Breast epithelium (tissue), 4 donors: ENCODE results near the gene CLDN4. TPM values are rescaled to one million over a fixed set of nuclear protein-coding genes. Genes with fewer than 3 reads are reported as not detected.
A peak's percentile ranks its signal among the peaks of the same experiment; 100 is the strongest.
"Not testable (repeated sequence)": the region's sequence is repeated elsewhere in the genome, so short reads cannot be mapped to it uniquely, and the experiment has no call there.

Experiments
- DNase-seq, 2 donors: peaks; one replicate each; pipeline ENCODE4 v3.0.0-alpha.2; 2019; ENCODE audit warnings: low spot score in 2 of 2
- H3K27ac ChIP-seq, 2 donors: fragments of 200-600 bp; sonication (generic) in 1 of 2; one replicate each; pipeline ENCODE4 v1.5.1; 2016 to 2019; ENCODE audit warnings: mild to moderate bottlenecking in 1 of 2
- H3K27me3 ChIP-seq, 2 donors: fragments of 200-600 bp; sonication (generic) in 1 of 2; one replicate each; pipeline versions ENCODE4 v1.5.1 to v1.6.0; 2017 to 2019; ENCODE audit warnings: control low read depth in 1 of 2, mild to moderate bottlenecking in 1 of 2
- H3K36me3 ChIP-seq: fragments of 200-600 bp; one replicate; pipeline ENCODE4 v1.5.1; 2019
- H3K4me1 ChIP-seq, 2 donors: fragments of 200-600 bp; sonication (generic); one replicate each; pipeline ENCODE4 v1.5.1; 2016 to 2019; ENCODE audit warnings: control low read depth in 1 of 2
- H3K4me3 ChIP-seq, 3 donors: fragments of 200-600 bp; sonication (generic); 1 replicate in 2 of 3; 2 replicates in 1 of 3; pipeline ENCODE4 v1.5.1; 2016 to 2019; ENCODE audit warnings: mild to moderate bottlenecking in 3 of 3, moderate library complexity in 2 of 3
- H3K9me3 ChIP-seq, 2 donors: fragments of 200-600 bp; sonication (generic) in 1 of 2; one replicate each; pipeline ENCODE4 v1.5.1; 2016 to 2019; ENCODE audit warnings: control low read depth in 1 of 2
- POLR2A ChIP-seq: fragments of 450-650 bp; IDR thresholded peaks from one replicate; pipeline ENCODE4 v1.6.1; 2016; ENCODE audit warnings: antibody characterized with exemption, mild to moderate bottlenecking, moderate library complexity
- POLR2AphosphoS5 ChIP-seq, 3 donors: sonication (generic); formaldehyde crosslinking; IDR thresholded peaks; one replicate each; pipeline ENCODE4 v1.6.1; 2017; ENCODE audit warnings: antibody characterized with exemption in 3 of 3
- intact Hi-C: fragments of 100-400 bp; cut with DNase I; formaldehyde crosslinking; loops from one replicate; pipeline ENCODE4 v1.15.1; 2023; ENCODE audit warnings: low total_unique reads
- total RNA-seq, 3 donors: library from RNA; depleted of rRNA; stranded (reverse); fragments of >200 nt; gene quantifications; one replicate each; pipeline ENCODE4 v1.1.0, GENCODE V29; 2016
- TF ChIP-seq, protein P1 (sequence below), 3 donors: fragments of 450-650 bp; IDR thresholded peaks; one replicate each; pipeline ENCODE4 v1.5.1; 2016 to 2017; ENCODE audit warnings: antibody characterized with exemption in 3 of 3, mild to moderate bottlenecking in 3 of 3, moderate library complexity in 3 of 3

The CLDN4 gene
- total RNA-seq, 3 donors from 2014 or later: 3.8 to 379 (median 143) TPM

DNA sequence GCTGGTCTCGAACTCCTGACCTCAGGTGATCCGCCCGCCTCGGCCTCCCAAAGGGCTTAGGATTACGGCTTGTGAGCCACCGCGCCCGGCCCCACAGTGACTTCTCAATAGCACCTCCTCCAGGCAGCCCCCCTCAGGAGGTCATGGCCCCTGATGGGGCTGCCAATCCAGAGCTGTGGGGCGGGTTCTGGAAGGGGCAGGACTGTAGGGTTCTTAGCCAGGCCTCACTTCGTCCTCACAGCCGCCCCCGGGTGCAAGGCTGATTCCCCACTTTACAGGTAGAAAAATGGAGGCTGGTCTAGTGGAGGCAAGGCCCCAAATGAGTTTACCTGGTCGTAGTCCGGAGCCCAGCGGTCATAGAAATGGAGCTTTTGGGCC lies 10.9 kb downstream of the CLDN4 start:
- H3K9me3 ChIP-seq: no peaks in the 10 kb centered on the region
- H3K27ac ChIP-seq: peak overlapping the region; percentile 94
- no peaks in the 10 kb centered on the region for H3K36me3 ChIP-seq
- H3K27me3 ChIP-seq: no peaks in the 10 kb centered on the region
- H3K4me3 ChIP-seq: peak overlapping the region; percentile 59 to 89 (median 69)
- no peak for TF ChIP-seq POLR2AphosphoS5 (IDR thresholded peaks at IDR 0.05)
- TF ChIP-seq, protein P1, sequence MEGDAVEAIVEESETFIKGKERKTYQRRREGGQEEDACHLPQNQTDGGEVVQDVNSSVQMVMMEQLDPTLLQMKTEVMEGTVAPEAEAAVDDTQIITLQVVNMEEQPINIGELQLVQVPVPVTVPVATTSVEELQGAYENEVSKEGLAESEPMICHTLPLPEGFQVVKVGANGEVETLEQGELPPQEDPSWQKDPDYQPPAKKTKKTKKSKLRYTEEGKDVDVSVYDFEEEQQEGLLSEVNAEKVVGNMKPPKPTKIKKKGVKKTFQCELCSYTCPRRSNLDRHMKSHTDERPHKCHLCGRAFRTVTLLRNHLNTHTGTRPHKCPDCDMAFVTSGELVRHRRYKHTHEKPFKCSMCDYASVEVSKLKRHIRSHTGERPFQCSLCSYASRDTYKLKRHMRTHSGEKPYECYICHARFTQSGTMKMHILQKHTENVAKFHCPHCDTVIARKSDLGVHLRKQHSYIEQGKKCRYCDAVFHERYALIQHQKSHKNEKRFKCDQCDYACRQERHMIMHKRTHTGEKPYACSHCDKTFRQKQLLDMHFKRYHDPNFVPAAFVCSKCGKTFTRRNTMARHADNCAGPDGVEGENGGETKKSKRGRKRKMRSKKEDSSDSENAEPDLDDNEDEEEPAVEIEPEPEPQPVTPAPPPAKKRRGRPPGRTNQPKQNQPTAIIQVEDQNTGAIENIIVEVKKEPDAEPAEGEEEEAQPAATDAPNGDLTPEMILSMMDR (IDR thresholded peaks at IDR 0.05): no peak
- no peak for TF ChIP-seq POLR2A
- H3K4me1 ChIP-seq: no peaks in the 10 kb centered on the region
- intact Hi-C loops: loop anchor here (10.0 kb wide), 1 partner anchor 237 kb away; no protein-coding TSS in a partner anchor
- no peak for DNase-seq

DNA sequence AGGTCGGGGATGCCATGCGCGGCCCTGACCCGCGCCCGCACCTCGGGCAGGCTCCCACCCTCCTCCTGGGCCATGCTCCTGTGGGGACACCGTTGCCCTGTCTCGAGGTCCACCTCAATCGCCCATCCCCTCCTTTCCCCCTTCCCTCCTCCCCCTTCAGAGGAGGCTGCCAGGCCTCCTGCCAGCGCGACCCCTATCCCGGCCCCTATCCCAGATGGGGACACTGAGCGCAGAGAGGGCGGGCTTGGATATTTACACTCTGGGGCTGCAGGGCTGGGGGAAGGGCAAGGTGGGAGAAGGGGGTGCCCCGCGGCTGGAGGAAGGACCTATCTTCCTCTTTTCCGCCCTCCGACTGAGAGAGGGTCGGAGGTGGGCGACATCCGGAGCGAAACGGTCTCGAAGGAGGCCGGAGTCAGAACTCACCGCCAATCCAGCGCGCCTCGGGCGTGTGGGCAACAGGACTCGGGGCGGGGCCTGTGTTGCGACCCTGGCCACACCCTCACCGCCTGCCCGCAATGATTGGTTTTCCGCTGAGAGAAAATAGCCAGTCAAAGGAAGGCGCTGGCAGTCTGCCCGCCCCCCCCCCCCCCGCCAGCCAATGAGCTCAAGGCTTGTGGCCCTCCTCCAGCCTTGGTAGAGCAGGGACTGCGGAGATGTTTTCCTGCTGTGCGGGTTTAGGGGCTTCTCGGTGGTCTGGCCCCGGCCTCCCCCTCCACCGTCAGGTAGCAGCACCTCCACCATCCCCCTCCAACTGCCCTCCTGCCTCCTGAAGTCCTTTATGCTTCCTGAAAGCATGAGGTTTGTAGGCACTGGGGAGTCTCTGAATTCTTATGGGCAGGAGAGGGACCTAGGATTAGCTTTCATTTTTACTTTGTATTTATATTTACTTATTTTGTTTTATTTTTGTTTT lies 11.5 kb downstream of the CLDN4 start, which contains the start of gene METTL27:
TSS of gene METTL27 (minus strand) at position 450 of the 910 bp plus-strand sequence. CDS start at position 74, 376 bp downstream.
- Histone ChIP-seq H3K4me1 (no peaks in the 10 kb centered on the region), H3K27me3 (no peaks in the 10 kb centered on the region), H3K4me3 (peak within 1 kb of the TSS; percentile 59 to 89 (median 69)), H3K36me3 (no peaks in the 10 kb centered on the region), H3K9me3 (no peaks in the 10 kb centered on the region), H3K27ac (peak within 1 kb of the TSS; percentile 94)
- TF ChIP-seq POLR2A (peak; percentile 69), POLR2AphosphoS5 (IDR thresholded peaks at IDR 0.05) (peak in 2 of 3 donors; percentile 75 to 92)
- TF ChIP-seq, protein P1 (IDR thresholded peaks at IDR 0.05): no peak
- DNase-seq: peak; percentile 94 to 95
- intact Hi-C loops: loop anchor here (10.0 kb wide), 1 partner anchor 238 kb away; no protein-coding TSS in a partner anchor

DNA sequence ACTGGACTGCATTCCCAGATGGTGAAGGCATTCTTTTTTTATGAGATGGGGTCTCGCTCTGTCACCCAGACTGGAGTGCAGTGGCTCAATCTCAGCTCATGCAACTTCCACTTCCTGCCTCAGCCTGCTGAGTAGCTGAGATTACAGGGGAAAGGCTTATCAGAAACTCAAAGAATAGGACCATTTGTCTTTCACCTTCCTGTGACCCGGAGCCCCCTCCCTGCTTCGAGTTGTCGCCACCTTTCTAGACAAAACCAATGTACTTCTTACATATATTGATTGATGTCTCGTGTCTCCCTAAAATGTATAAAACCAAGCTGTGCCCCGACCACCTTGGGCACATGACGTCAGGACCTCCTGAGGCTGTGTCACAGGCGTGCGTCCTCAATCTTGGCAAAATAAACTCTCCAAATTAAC lies 13.3 kb downstream of the CLDN4 start:
- Histone ChIP-seq H3K27ac (no peak overlapping the region), H3K4me3 (no peak overlapping the region), H3K4me1 (no peaks in the 10 kb centered on the region), H3K9me3 (no peaks in the 10 kb centered on the region), H3K36me3 (no peaks in the 10 kb centered on the region), H3K27me3 (no peaks in the 10 kb centered on the region)
- DNase-seq: no peak
- intact Hi-C loops: loop anchor here (10.0 kb wide), 1 partner anchor 239 kb away; no protein-coding TSS in a partner anchor
- TF ChIP-seq, protein P1 (IDR thresholded peaks at IDR 0.05): no peak
- TF ChIP-seq POLR2A (no peak), POLR2AphosphoS5 (IDR thresholded peaks at IDR 0.05) (no peak)

DNA sequence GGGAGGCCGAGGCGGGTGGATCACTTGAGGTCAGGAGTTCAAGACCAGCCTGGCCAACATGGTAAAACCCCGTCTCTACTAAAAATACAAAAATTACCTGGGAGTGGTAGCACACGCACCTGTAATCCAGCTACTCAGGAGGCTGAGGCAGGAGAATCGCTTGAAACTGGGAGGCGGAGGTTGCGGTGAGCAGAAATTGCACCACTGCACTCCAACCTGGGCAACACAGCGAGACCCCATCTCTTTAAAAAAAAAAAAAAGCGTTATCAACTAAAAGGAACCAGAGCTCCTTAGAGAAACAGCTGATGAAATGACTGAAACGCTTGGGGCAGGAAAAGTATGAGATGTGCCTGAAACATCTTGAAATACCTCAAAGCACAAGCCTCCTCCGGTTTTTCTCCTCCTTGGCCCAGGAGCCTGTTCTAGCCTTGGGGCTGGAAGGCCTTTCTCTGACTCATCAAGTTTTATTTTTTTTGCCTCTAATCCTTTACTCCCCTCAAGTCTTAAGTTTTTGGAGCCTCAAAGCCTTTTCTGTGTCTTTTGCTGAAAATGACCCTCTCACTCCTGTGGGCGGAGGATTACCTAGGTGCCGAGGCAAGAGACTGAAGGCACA lies 14.2 kb downstream of the CLDN4 start:
- peak overlapping the region in 1 of 2 donors; percentile 63 for H3K27ac ChIP-seq
- intact Hi-C loops: loop anchor here (10.0 kb wide), 1 partner anchor 240 kb away; no protein-coding TSS in a partner anchor
- H3K36me3 ChIP-seq: no peaks in the 10 kb centered on the region
- H3K27me3 ChIP-seq: no peaks in the 10 kb centered on the region
- no peak overlapping the region for H3K4me3 ChIP-seq
- no peaks in the 10 kb centered on the region for H3K4me1 ChIP-seq
- H3K9me3 ChIP-seq: no peaks in the 10 kb centered on the region
- no peak for DNase-seq
- TF ChIP-seq POLR2A: no peak
- TF ChIP-seq, protein P1 (IDR thresholded peaks at IDR 0.05): no peak
- no peak for TF ChIP-seq POLR2AphosphoS5 (IDR thresholded peaks at IDR 0.05)

DNA sequence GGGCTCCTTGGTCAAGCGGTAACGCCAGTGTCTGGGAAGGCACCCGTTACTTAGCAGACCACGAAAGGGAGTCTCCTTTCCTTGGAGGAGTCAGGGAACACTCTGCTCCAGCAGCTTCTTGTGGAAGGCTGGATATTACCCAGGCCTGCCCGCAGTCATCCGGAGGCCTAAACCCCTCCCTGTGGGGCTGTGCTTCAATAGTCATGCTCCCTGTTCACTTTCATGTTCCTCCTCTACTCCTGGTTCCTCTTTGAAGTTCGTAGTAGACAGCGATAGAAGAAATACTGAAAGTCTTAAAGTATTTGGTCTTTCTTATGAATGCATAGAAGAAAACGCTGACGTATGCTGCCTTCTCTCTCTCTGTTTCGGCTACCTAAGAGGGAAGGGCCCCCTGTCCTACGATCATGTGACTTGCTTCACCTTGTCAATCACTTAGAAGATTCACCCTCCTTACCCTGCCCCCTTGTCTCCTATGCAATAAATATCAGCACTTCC lies 15.0 kb downstream of the CLDN4 start:
- not testable (repeated sequence) for H3K9me3 ChIP-seq, H3K36me3 ChIP-seq, H3K27me3 ChIP-seq, H3K4me3 ChIP-seq, H3K4me1 ChIP-seq, DNase-seq
- intact Hi-C loops: loop anchor here (2.0 to 10.0 kb wide), 2 partner anchors 35 to 241 kb away; no protein-coding TSS in a partner anchor
- H3K27ac ChIP-seq: peak overlapping the region; percentile 55 to 63
